Muscle of leg (tissue), 11 donors: Measurements from ENCODE around the gene SLC4A4. TPM values are rescaled to one million over a fixed set of nuclear protein-coding genes. Genes with fewer than 3 reads are reported as not detected.

ENCODE experiments used
- DNase-seq: peaks from one replicate; pipeline ENCODE4 v3.0.0; 2013
- H3K27ac ChIP-seq: one replicate; pipeline ENCODE4 v1.5.1; 2013; ENCODE audit warnings: mild to moderate bottlenecking, low read length, control low read depth
- H3K27me3 ChIP-seq: one replicate; pipeline ENCODE4 v1.6.1; 2013; ENCODE audit warnings: low read length; ENCODE audit not compliant: control insufficient read depth, insufficient read depth
- H3K36me3 ChIP-seq: one replicate; pipeline ENCODE4 v1.6.1; 2013; ENCODE audit warnings: low read length; ENCODE audit not compliant: control insufficient read depth, insufficient read depth
- H3K4me1 ChIP-seq: one replicate; pipeline ENCODE4 v1.6.1; 2013; ENCODE audit warnings: low read length; ENCODE audit not compliant: control insufficient read depth, insufficient read depth
- H3K4me3 ChIP-seq: one replicate; pipeline ENCODE4 v1.5.1; 2013; ENCODE audit warnings: low read length, control low read depth
- H3K9me3 ChIP-seq: replicated peaks from 2 replicates; pipeline ENCODE4 v1.6.1; 2013; ENCODE audit warnings: low read depth, low read length; ENCODE audit not compliant: control insufficient read depth
- WGBS: methylation state at CpG from one replicate; pipeline ENCODE4 v1.1.5; 2013; ENCODE audit warnings: missing lambda C conversion rate; ENCODE audit not compliant: insufficient coverage; 5-methylcytosine and 5-hydroxymethylcytosine counted together
- polyA plus RNA-seq, 8 donors: library from polyadenylated mRNA; unstranded; fragments of 120-200 nt; gene quantifications; one replicate each; pipeline versions ENCODE4 v1.2.1 to v1.2.3, GENCODE V29; 2013; ENCODE audit warnings: inconsistent platforms in 1 of 8, low replicate concordance in 1 of 8; ENCODE audit not compliant: insufficient read length in 8 of 8, insufficient read depth in 1 of 8
- total RNA-seq: library from RNA; stranded (reverse); fragments of 120-200 nt; gene quantifications from one replicate; pipeline ENCODE4 v1.2.4, GENCODE V29; 2013

SLC4A4 gene
- total and polyA plus RNA-seq, 9 donors = 6.7 to 14.9 (median 10.1) TPM

- H3K27me3 ChIP-seq = no peaks in the 10 kb centered on the region
- H3K4me3 ChIP-seq = no peak overlapping the region
- WGBS = 82% methylated on average over 5 of the region's 5 CpGs
- H3K27ac ChIP-seq = no peak overlapping the region
- no peaks in the 10 kb centered on the region for H3K4me1 ChIP-seq
- H3K36me3 ChIP-seq = no peaks in the 10 kb centered on the region
- DNase-seq = no peak
- H3K9me3 ChIP-seq = no peaks in the 10 kb centered on the region
Observed at GRCh38 chr4:71379126-71379525, 40.3 kb downstream of the SLC4A4 start.

GRCh38 chr4:71380788-71381187 lies 42.0 kb downstream of the SLC4A4 start:
- no peaks in the 10 kb centered on the region for H3K4me1 ChIP-seq
- H3K27me3 ChIP-seq = no peaks in the 10 kb centered on the region
- no peak overlapping the region for H3K4me3 ChIP-seq
- 100% methylated on average over 1 of the region's 3 CpGs for WGBS
- no peak for DNase-seq
- H3K9me3 ChIP-seq = no peaks in the 10 kb centered on the region
- H3K36me3 ChIP-seq = no peaks in the 10 kb centered on the region
- H3K27ac ChIP-seq = no peak overlapping the region

GRCh38 chr4:71382125-71382899 lies 43.5 kb downstream of the SLC4A4 start:
- H3K9me3 ChIP-seq = no peaks in the 10 kb centered on the region
- WGBS = 80% methylated on average over 1 of the region's 3 CpGs

GRCh38 chr4:71382900-71383560 lies 44.2 kb downstream of the SLC4A4 start:
- DNase-seq = no peak
- Histone ChIP-seq H3K27ac (no peak overlapping the region), H3K9me3 (no peaks in the 10 kb centered on the region), H3K4me3 (no peak overlapping the region), H3K4me1 (no peaks in the 10 kb centered on the region), H3K36me3 (no peaks in the 10 kb centered on the region), H3K27me3 (no peaks in the 10 kb centered on the region)
- no CpG with 5 or more reads among the region's 3 CpGs for WGBS

More at GRCh38 chr4:71382125-71382899, 43.5 kb downstream of the SLC4A4 start:
- Histone ChIP-seq H3K4me1 (no peaks in the 10 kb centered on the region), H3K27ac (no peak overlapping the region), H3K4me3 (no peak overlapping the region), H3K27me3 (no peaks in the 10 kb centered on the region), H3K36me3 (no peaks in the 10 kb centered on the region)
- no peak for DNase-seq

GRCh38 chr4:71383984-71384383 lies 45.2 kb downstream of the SLC4A4 start:
- H3K9me3 ChIP-seq = no peaks in the 10 kb centered on the region
- no peaks in the 10 kb centered on the region for H3K27me3 ChIP-seq
- H3K4me3 ChIP-seq = no peak overlapping the region
- no peak overlapping the region for H3K27ac ChIP-seq
- WGBS = no CpG with 5 or more reads among the region's 1 CpG
- no peaks in the 10 kb centered on the region for H3K4me1 ChIP-seq
- no peak for DNase-seq
- no peaks in the 10 kb centered on the region for H3K36me3 ChIP-seq

GRCh38 chr4:71389149-71389827 lies 50.5 kb downstream of the SLC4A4 start:
- Histone ChIP-seq H3K27me3 (no peaks in the 10 kb centered on the region), H3K4me1 (no peaks in the 10 kb centered on the region), H3K27ac (no peak overlapping the region), H3K9me3 (no peaks in the 10 kb centered on the region), H3K36me3 (no peaks in the 10 kb centered on the region), H3K4me3 (no peak overlapping the region)
- 21% methylated on average over 2 of the region's 2 CpGs for WGBS
- DNase-seq = peak; percentile 90

GRCh38 chr4:71392109-71392508 lies 53.3 kb downstream of the SLC4A4 start:
- H3K27me3 ChIP-seq = no peaks in the 10 kb centered on the region
- WGBS = no CpG with 5 or more reads among the region's 3 CpGs
- no peaks in the 10 kb centered on the region for H3K9me3 ChIP-seq
- no peaks in the 10 kb centered on the region for H3K4me1 ChIP-seq
- no peak overlapping the region for H3K27ac ChIP-seq
- DNase-seq = no peak
- H3K36me3 ChIP-seq = no peaks in the 10 kb centered on the region
- no peak overlapping the region for H3K4me3 ChIP-seq

- Histone ChIP-seq H3K9me3 (no peaks in the 10 kb centered on the region), H3K27me3 (no peaks in the 10 kb centered on the region), H3K27ac (no peak overlapping the region), H3K4me1 (no peaks in the 10 kb centered on the region), H3K36me3 (no peaks in the 10 kb centered on the region), H3K4me3 (no peak overlapping the region)
- no peak for DNase-seq
- WGBS = 50% methylated on average over 1 of the region's 1 CpG
Observed at GRCh38 chr4:71396382-71396781, 57.6 kb downstream of the SLC4A4 start.

- Histone ChIP-seq H3K27me3 (no peaks in the 10 kb centered on the region), H3K27ac (no peak overlapping the region), H3K36me3 (no peaks in the 10 kb centered on the region), H3K4me3 (no peak overlapping the region), H3K4me1 (no peaks in the 10 kb centered on the region), H3K9me3 (no peaks in the 10 kb centered on the region)
- peak; percentile 40 for DNase-seq
Observed at GRCh38 chr4:71400810-71401209, 62.0 kb downstream of the SLC4A4 start.

GRCh38 chr4:71402616-71403015 lies 63.8 kb downstream of the SLC4A4 start:
- Histone ChIP-seq H3K4me1 (no peaks in the 10 kb centered on the region), H3K27me3 (no peaks in the 10 kb centered on the region), H3K9me3 (no peaks in the 10 kb centered on the region), H3K27ac (no peak overlapping the region), H3K36me3 (no peaks in the 10 kb centered on the region), H3K4me3 (no peak overlapping the region)
- no peak for DNase-seq
